ENCODE data around the gene PANK3. TPM values are rescaled to one million over a fixed set of nuclear protein-coding genes. Genes with fewer than 3 reads are reported as not detected.
"Not testable (repeated sequence)": the region's sequence is repeated elsewhere in the genome, so short reads cannot be mapped to it uniquely, and the experiment has no call there.

PANK3 gene
- total RNA-seq, 1 experiment from 2014 or later: 79.7 TPM

DNA sequence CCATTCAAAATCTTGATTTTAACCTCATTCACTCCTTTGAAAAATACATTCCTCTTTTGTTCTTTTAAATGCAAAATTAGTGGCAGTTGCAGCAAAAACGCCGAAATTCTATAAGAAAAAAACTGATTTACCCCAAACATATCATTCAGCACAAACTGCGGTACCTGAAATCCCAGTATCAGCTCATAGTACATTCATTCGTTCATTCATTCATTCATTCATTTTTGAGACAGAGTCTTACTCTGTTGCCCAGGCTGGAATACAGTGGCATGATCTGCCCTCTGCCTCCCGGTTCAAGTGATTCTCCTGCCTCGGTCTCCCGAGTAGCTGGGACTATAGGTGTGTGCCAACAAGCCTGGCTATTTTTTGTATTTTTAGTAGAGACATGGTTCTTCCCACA, 29.6 kb downstream of the PANK3 start:
- in situ Hi-C loops (cut with HindIII; ENCODE audit: low pct_unique_long_range_greater_than_20kb, low sequenced_read_pairs): no loop called here
- TF ChIP-seq SIN3A (IDR thresholded peaks at IDR 0.05; ENCODE audit: borderline replicate concordance, insufficient read depth, low read depth, low read length) (no peak), REST (IDR thresholded peaks at IDR 0.05; ENCODE audit: insufficient read depth in 1 of 2, low read depth in 2 of 2, low read length in 1 of 2) (no peak), POLR2AphosphoS5 (IDR thresholded peaks at IDR 0.05; ENCODE audit: low read depth, low read length) (no peak), CTCF (IDR thresholded peaks at IDR 0.05) (no peak), TCF7L2 (IDR thresholded peaks at IDR 0.05; ENCODE audit: low read depth, low read length) (no peak)
- DNase-seq (ENCODE audit: low read depth, low spot score) (no peak), ATAC-seq (no peak)
- no peak overlapping the region for H3K27ac ChIP-seq (ENCODE audit: low read length)
- H3K4me1 ChIP-seq (ENCODE audit: control insufficient read depth, insufficient read depth, low read length): no peaks in the 10 kb centered on the region
- ChIA-PET CTCF (no interaction called here), POLR2A (no interaction called here)
- H3K27me3 ChIP-seq (ENCODE audit: control insufficient read depth, insufficient read depth, low read length): no peaks in the 10 kb centered on the region
- no TSS peak for BruUV-seq (replicated peaks)
- no peaks in the 10 kb centered on the region for H3K9me3 ChIP-seq (ENCODE audit: control insufficient read depth, insufficient read depth, low read depth, low read length)
- H3K4me3 ChIP-seq (ENCODE audit: low read depth in 2 of 2, low read length in 2 of 2): no peak overlapping the region
- intact Hi-C loops (cut with micrococcal nuclease; ENCODE audit: unreplicated experiment): no loop called here
- peaks cover 5% of the 10 kb centered on the region for H3K36me3 ChIP-seq (ENCODE audit: control insufficient read depth, insufficient read depth, low read length)

DNA sequence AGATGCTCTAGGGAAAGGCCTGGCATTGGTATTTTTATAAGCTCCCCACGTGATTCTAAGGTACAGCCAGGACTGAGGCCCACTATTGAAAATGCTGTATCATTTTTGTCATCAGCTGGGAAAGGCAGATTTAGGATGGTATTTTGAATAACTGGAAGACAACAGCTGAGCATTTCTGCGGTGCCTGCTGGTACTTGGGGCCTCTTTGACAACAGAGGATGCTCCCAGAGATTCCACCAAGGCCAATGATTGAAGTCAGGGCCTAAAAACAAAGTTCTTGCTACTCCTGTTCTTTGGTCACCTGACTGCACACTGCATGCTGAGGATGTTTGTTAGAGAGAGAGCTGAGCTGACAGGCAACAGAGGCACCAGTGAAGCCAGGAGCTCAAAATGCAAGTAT, 42.0 kb downstream of the PANK3 start:
- intact Hi-C loops (cut with micrococcal nuclease; ENCODE audit: unreplicated experiment) (no loop called here), in situ Hi-C loops (cut with HindIII; ENCODE audit: low pct_unique_long_range_greater_than_20kb, low sequenced_read_pairs) (no loop called here)
- ATAC-seq (no peak), DNase-seq (ENCODE audit: low read depth, low spot score) (no peak)
- Histone ChIP-seq H3K27ac (ENCODE audit: low read length) (no peak overlapping the region), H3K4me1 (ENCODE audit: control insufficient read depth, insufficient read depth, low read length) (no peaks in the 10 kb centered on the region), H3K4me3 (ENCODE audit: low read depth in 2 of 2, low read length in 2 of 2) (no peak overlapping the region), H3K9me3 (ENCODE audit: control insufficient read depth, insufficient read depth, low read depth, low read length) (no peaks in the 10 kb centered on the region), H3K36me3 (ENCODE audit: control insufficient read depth, insufficient read depth, low read length) (no peaks in the 10 kb centered on the region), H3K27me3 (ENCODE audit: control insufficient read depth, insufficient read depth, low read length) (no peaks in the 10 kb centered on the region)
- no TSS peak for BruUV-seq (replicated peaks)
- ChIA-PET POLR2A (no interaction called here), CTCF (no interaction called here)
- no peak for TF ChIP-seq POLR2AphosphoS5 (IDR thresholded peaks at IDR 0.05; ENCODE audit: low read depth, low read length)
- no peak for TF ChIP-seq TCF7L2 (IDR thresholded peaks at IDR 0.05; ENCODE audit: low read depth, low read length)
- no peak for TF ChIP-seq CTCF (IDR thresholded peaks at IDR 0.05)
- TF ChIP-seq SIN3A (IDR thresholded peaks at IDR 0.05; ENCODE audit: borderline replicate concordance, insufficient read depth, low read depth, low read length): no peak
- TF ChIP-seq REST (IDR thresholded peaks at IDR 0.05; ENCODE audit: insufficient read depth in 1 of 2, low read depth in 2 of 2, low read length in 1 of 2): no peak

GRCh38 chr5:168534351-168534750, 44.8 kb downstream of the PANK3 start:
- ATAC-seq; DNase-seq (ENCODE audit: low read depth, low spot score); H3K9me3 ChIP-seq (ENCODE audit: control insufficient read depth, insufficient read depth, low read depth, low read length); H3K36me3 ChIP-seq (ENCODE audit: control insufficient read depth, insufficient read depth, low read length); BruUV-seq (replicated peaks); H3K4me1 ChIP-seq (ENCODE audit: control insufficient read depth, insufficient read depth, low read length); H3K27ac ChIP-seq (ENCODE audit: low read length); POLR2A ChIA-PET; H3K27me3 ChIP-seq (ENCODE audit: control insufficient read depth, insufficient read depth, low read length); intact Hi-C loops (cut with micrococcal nuclease; ENCODE audit: unreplicated experiment); H3K4me3 ChIP-seq (ENCODE audit: low read depth in 2 of 2, low read length in 2 of 2); in situ Hi-C loops (cut with HindIII; ENCODE audit: low pct_unique_long_range_greater_than_20kb, low sequenced_read_pairs): not testable (repeated sequence)
- CTCF ChIA-PET: interaction anchor here (0.7 kb wide), 1 partner anchor 126 kb away, joined by 4 read pairs; no protein-coding TSS in a partner anchor
